Activated CD4-positive, alpha-beta T cell treated with anti-CD3 and anti-CD28 coated beads, Interleukin-2, amount 10 ng/mL, durations not matched to agents 7 days and 5 days (primary cell): ENCODE measurements around the gene CATSPERE. TPM values are rescaled to one million over a fixed set of nuclear protein-coding genes. Genes with fewer than 3 reads are reported as not detected.
"Not testable (repeated sequence)": the region's sequence is repeated elsewhere in the genome, so short reads cannot be mapped to it uniquely, and the experiment has no call there.

Experiments
- CTCF ChIA-PET: fragments of 350-600 bp; sonication (Branson Sonifier 250); formaldehyde crosslinking; loops from one replicate; lab custom pipeline; 2021; ENCODE audit warnings: antibody characterized with exemption; lab: Charles Lee
- POLR2A ChIA-PET: fragments of 350-600 bp; sonication (Branson Sonifier 250); formaldehyde crosslinking; loops from one replicate; lab custom pipeline; 2021; ENCODE audit warnings: antibody characterized with exemption; lab: Charles Lee
- DNase-seq: peaks from one replicate; pipeline ENCODE4 v3.0.0-alpha.2; 2020
- H3K27ac Mint-ChIP-seq: one replicate; pipeline ENCODE4 v1.8.0; 2021; ENCODE audit warnings: mild to moderate bottlenecking, moderate library complexity, mixed read lengths
- H3K27me3 Mint-ChIP-seq: one replicate; pipeline ENCODE4 v1.8.0; 2021; ENCODE audit warnings: mixed read lengths
- H3K36me3 Mint-ChIP-seq: one replicate; pipeline ENCODE4 v1.8.0; 2021; ENCODE audit warnings: low read depth, mixed read lengths
- H3K4me1 Mint-ChIP-seq: one replicate; pipeline ENCODE4 v1.8.0; 2021; ENCODE audit warnings: mixed read lengths
- H3K4me3 Mint-ChIP-seq: one replicate; pipeline ENCODE4 v1.8.0; 2021; ENCODE audit warnings: mild to moderate bottlenecking, moderate library complexity, mixed read lengths
- H3K9me3 Mint-ChIP-seq: one replicate; pipeline ENCODE4 v1.8.0; 2021; ENCODE audit warnings: mixed read lengths
- total RNA-seq, 2 experiments: library from RNA; stranded (reverse); gene quantifications; one replicate each; pipeline ENCODE4 v1.2.3, GENCODE V29; 2021

CATSPERE gene
- total RNA-seq, 2 experiments from 2014 or later, result 0.58 to 0.69 TPM

- H3K27me3 Mint-ChIP-seq, H3K4me1 Mint-ChIP-seq, H3K9me3 Mint-ChIP-seq, H3K4me3 Mint-ChIP-seq, POLR2A ChIA-PET, DNase-seq, H3K27ac Mint-ChIP-seq, CTCF ChIA-PET: not testable (repeated sequence)
- peaks cover 20% of the 10 kb centered on the region for H3K36me3 Mint-ChIP-seq
Observed at GRCh38 chr1:244666672-244667418, 205.8 kb downstream of the CATSPERE start.

GRCh38 chr1:244667797-244668196 is 206.7 kb downstream of the CATSPERE start:
- DNase-seq, result no peak
- H3K9me3 Mint-ChIP-seq, result peaks cover 4% of the 10 kb centered on the region
- H3K36me3 Mint-ChIP-seq, result peaks cover 18% of the 10 kb centered on the region
- ChIA-PET POLR2A (no interaction called here), CTCF (no interaction called here)
- no peaks in the 10 kb centered on the region for H3K4me1 Mint-ChIP-seq
- no peaks in the 10 kb centered on the region for H3K27me3 Mint-ChIP-seq
- H3K4me3 Mint-ChIP-seq, result no peak overlapping the region
- no peak overlapping the region for H3K27ac Mint-ChIP-seq

- Mint-ChIP-seq H3K4me3 (no peak overlapping the region), H3K27ac (no peak overlapping the region), H3K36me3 (peaks cover 42% of the 10 kb centered on the region), H3K9me3 (peaks cover 4% of the 10 kb centered on the region), H3K4me1 (peaks cover 6% of the 10 kb centered on the region), H3K27me3 (no peaks in the 10 kb centered on the region)
- CTCF ChIA-PET, result no interaction called here
- DNase-seq, result no peak
- POLR2A ChIA-PET, result interaction anchor here (0.6 kb wide), 1 partner anchor 450 kb away, joined by 4 read pairs; no protein-coding TSS in a partner anchor
Observed at GRCh38 chr1:244672946-244673682, 212.0 kb downstream of the CATSPERE start.

GRCh38 chr1:244674446-244674845 is 213.4 kb downstream of the CATSPERE start:
- no peak overlapping the region for H3K4me3 Mint-ChIP-seq

GRCh38 chr1:244675167-244675566 is 214.1 kb downstream of the CATSPERE start:
- POLR2A ChIA-PET, result no interaction called here

More at GRCh38 chr1:244674446-244674845, 213.4 kb downstream of the CATSPERE start:
- no peak overlapping the region for H3K27ac Mint-ChIP-seq
- peaks cover 6% of the 10 kb centered on the region for H3K4me1 Mint-ChIP-seq
- peaks cover 42% of the 10 kb centered on the region for H3K36me3 Mint-ChIP-seq
- H3K9me3 Mint-ChIP-seq, result peaks cover 4% of the 10 kb centered on the region
- DNase-seq, result no peak
- H3K27me3 Mint-ChIP-seq, result no peaks in the 10 kb centered on the region
- ChIA-PET POLR2A (no interaction called here), CTCF (no interaction called here)

GRCh38 chr1:244678697-244679096 is 217.6 kb downstream of the CATSPERE start:
- Mint-ChIP-seq H3K4me1 (peaks cover 6% of the 10 kb centered on the region), H3K27me3 (no peaks in the 10 kb centered on the region), H3K27ac (no peak overlapping the region), H3K36me3 (peaks cover 45% of the 10 kb centered on the region), H3K4me3 (no peak overlapping the region), H3K9me3 (peaks cover 2% of the 10 kb centered on the region)
- no peak for DNase-seq
- ChIA-PET CTCF (no interaction called here), POLR2A (no interaction called here)

More at GRCh38 chr1:244675167-244675566, 214.1 kb downstream of the CATSPERE start:
- H3K27ac Mint-ChIP-seq, result no peak overlapping the region
- DNase-seq, result no peak
- H3K36me3 Mint-ChIP-seq, result peaks cover 41% of the 10 kb centered on the region
- H3K27me3 Mint-ChIP-seq, result no peaks in the 10 kb centered on the region
- no peak overlapping the region for H3K4me3 Mint-ChIP-seq
- H3K9me3 Mint-ChIP-seq, result peaks cover 4% of the 10 kb centered on the region
- H3K4me1 Mint-ChIP-seq, result peaks cover 6% of the 10 kb centered on the region
- CTCF ChIA-PET, result interaction anchor here (0.9 to 1.1 kb wide), 2 partner anchors 11 to 18 kb away, joined by 3 to 4 read pairs; no protein-coding TSS in a partner anchor

GRCh38 chr1:244680667-244681066 is 219.6 kb downstream of the CATSPERE start:
- no peak overlapping the region for H3K4me3 Mint-ChIP-seq
- H3K36me3 Mint-ChIP-seq, result peaks cover 38% of the 10 kb centered on the region
- H3K27me3 Mint-ChIP-seq, result no peaks in the 10 kb centered on the region
- H3K9me3 Mint-ChIP-seq, result peaks cover 2% of the 10 kb centered on the region
- DNase-seq, result no peak
- H3K27ac Mint-ChIP-seq, result no peak overlapping the region
- H3K4me1 Mint-ChIP-seq, result peaks cover 4% of the 10 kb centered on the region
- ChIA-PET CTCF (interaction anchor here (1.0 kb wide), 1 partner anchor 12 kb away, joined by 3 read pairs; no protein-coding TSS in a partner anchor), POLR2A (no interaction called here)

GRCh38 chr1:244682087-244682486 is 221.0 kb downstream of the CATSPERE start:
- H3K27ac Mint-ChIP-seq, result not testable (repeated sequence)

More at GRCh38 chr1:244682087-244682486, 221.0 kb downstream of the CATSPERE start:
- peaks cover 42% of the 10 kb centered on the region for H3K36me3 Mint-ChIP-seq
- H3K9me3 Mint-ChIP-seq, H3K27me3 Mint-ChIP-seq, CTCF ChIA-PET, POLR2A ChIA-PET, H3K4me3 Mint-ChIP-seq, H3K4me1 Mint-ChIP-seq, DNase-seq: not testable (repeated sequence)

Other genes starting within 250 kb of the CATSPERE start
- gene ADSS2, start 9.4 kb upstream of the CATSPERE start, total RNA-seq, result 10 to 100 TPM; 51.7 to 54.0 TPM
- 10 to 100 TPM; 29.6 to 29.7 TPM for gene DESI2, start 191.9 kb downstream of the CATSPERE start, total RNA-seq